ENCODE measurements around the gene FEN1.
A peak's percentile ranks its signal among the peaks of the same experiment; 100 is the strongest.

Gene FEN1

GRCh38 chr11:61749591-61750217 is 43.0 kb upstream of the FEN1 start:
- no peak for TF ChIP-seq Cebpa-rat (IDR thresholded peaks at IDR 0.05)
- H3K9me3 ChIP-seq = no peaks in the 10 kb centered on the region
- H3K36me3 ChIP-seq = no peaks in the 10 kb centered on the region
- peaks cover 48% of the 10 kb centered on the region for H3K27me3 ChIP-seq
- no peak overlapping the region for H3K4me3 ChIP-seq
- H3K27ac ChIP-seq = no peak overlapping the region
- H3K4me2 ChIP-seq = no peak overlapping the region
- H4K20me1 ChIP-seq = no peaks in the 10 kb centered on the region
- H3K9ac ChIP-seq = no peak overlapping the region
- peaks cover 22% of the 10 kb centered on the region for H3K4me1 ChIP-seq

GRCh38 chr11:61750631-61751273 is 42.0 kb upstream of the FEN1 start:
- no peaks in the 10 kb centered on the region for H3K36me3 ChIP-seq
- no peaks in the 10 kb centered on the region for H4K20me1 ChIP-seq
- H3K9ac ChIP-seq = no peak overlapping the region
- peaks cover 55% of the 10 kb centered on the region for H3K27me3 ChIP-seq
- no peak overlapping the region for H3K4me3 ChIP-seq
- TF ChIP-seq Cebpa-rat (IDR thresholded peaks at IDR 0.05) = no peak
- no peaks in the 10 kb centered on the region for H3K9me3 ChIP-seq
- no peak overlapping the region for H3K4me2 ChIP-seq
- H3K27ac ChIP-seq = no peak overlapping the region
- H3K4me1 ChIP-seq = peaks cover 14% of the 10 kb centered on the region

- TF ChIP-seq Cebpa-rat (IDR thresholded peaks at IDR 0.05) = no peak
- Histone ChIP-seq H3K27me3 (peaks cover 55% of the 10 kb centered on the region), H3K36me3 (no peaks in the 10 kb centered on the region), H3K4me1 (peaks cover 18% of the 10 kb centered on the region), H3K4me3 (no peak overlapping the region), H3K4me2 (no peak overlapping the region), H3K9me3 (no peaks in the 10 kb centered on the region), H3K27ac (no peak overlapping the region), H3K9ac (no peak overlapping the region), H4K20me1 (no peaks in the 10 kb centered on the region)
Measured at GRCh38 chr11:61751384-61751783, 41.3 kb upstream of the FEN1 start.

- H3K27ac ChIP-seq = no peak within 1 kb of the TSS
- H3K9ac ChIP-seq = no peak within 1 kb of the TSS
- H3K4me3 ChIP-seq = peak within 1 kb of the TSS; percentile 62
- peaks cover 55% of the 10 kb centered on the region for H3K27me3 ChIP-seq
- H3K4me2 ChIP-seq = peak within 1 kb of the TSS; percentile 80
- H3K36me3 ChIP-seq = no peaks in the 10 kb centered on the region
- no peak for TF ChIP-seq Cebpa-rat (IDR thresholded peaks at IDR 0.05)
- no peaks in the 10 kb centered on the region for H3K9me3 ChIP-seq
- peaks cover 27% of the 10 kb centered on the region for H3K4me1 ChIP-seq
- H4K20me1 ChIP-seq = no peaks in the 10 kb centered on the region
Measured at GRCh38 chr11:61752117-61752924, 40.4 kb upstream of the FEN1 start, which contains the start of gene MYRF. TSS of gene MYRF (plus strand) at chr11:61752636. CDS start at chr11:61752745, 109 bp downstream.

- Histone ChIP-seq H3K36me3 (no peaks in the 10 kb centered on the region), H4K20me1 (no peaks in the 10 kb centered on the region), H3K27ac (no peak overlapping the region), H3K27me3 (peaks cover 55% of the 10 kb centered on the region), H3K4me2 (peak overlapping the region; percentile 80), H3K9ac (no peak overlapping the region), H3K9me3 (no peaks in the 10 kb centered on the region), H3K4me3 (peak overlapping the region; percentile 62), H3K4me1 (peaks cover 32% of the 10 kb centered on the region)
- no peak for TF ChIP-seq Cebpa-rat (IDR thresholded peaks at IDR 0.05)
Measured at GRCh38 chr11:61752925-61753521, 39.7 kb upstream of the FEN1 start.

- no peaks in the 10 kb centered on the region for H3K36me3 ChIP-seq
- peaks cover 32% of the 10 kb centered on the region for H3K4me1 ChIP-seq
- no peak for TF ChIP-seq Cebpa-rat (IDR thresholded peaks at IDR 0.05)
- no peak overlapping the region for H3K4me3 ChIP-seq
- no peaks in the 10 kb centered on the region for H4K20me1 ChIP-seq
- no peak overlapping the region for H3K9ac ChIP-seq
- no peaks in the 10 kb centered on the region for H3K9me3 ChIP-seq
- H3K27ac ChIP-seq = no peak overlapping the region
- no peak overlapping the region for H3K4me2 ChIP-seq
- H3K27me3 ChIP-seq = peaks cover 55% of the 10 kb centered on the region
Measured at GRCh38 chr11:61753672-61754071, 39.0 kb upstream of the FEN1 start.

- no peaks in the 10 kb centered on the region for H3K9me3 ChIP-seq
- no peak overlapping the region for H3K27ac ChIP-seq
- no peak overlapping the region for H3K9ac ChIP-seq
- H3K4me3 ChIP-seq = no peak overlapping the region
- TF ChIP-seq Cebpa-rat (IDR thresholded peaks at IDR 0.05) = no peak
- no peaks in the 10 kb centered on the region for H4K20me1 ChIP-seq
- no peak overlapping the region for H3K4me2 ChIP-seq
- H3K27me3 ChIP-seq = peaks cover 55% of the 10 kb centered on the region
- H3K36me3 ChIP-seq = no peaks in the 10 kb centered on the region
- peaks cover 32% of the 10 kb centered on the region for H3K4me1 ChIP-seq
Measured at GRCh38 chr11:61754534-61755482, 37.9 kb upstream of the FEN1 start.

- TF ChIP-seq Cebpa-rat (IDR thresholded peaks at IDR 0.05) = no peak
- Histone ChIP-seq H4K20me1 (no peaks in the 10 kb centered on the region), H3K4me1 (peaks cover 32% of the 10 kb centered on the region), H3K27me3 (peaks cover 44% of the 10 kb centered on the region), H3K36me3 (no peaks in the 10 kb centered on the region), H3K27ac (0 out of 2 replicates have a peak overlapping the region, but pooled peaks have one; percentile 66), H3K9ac (no peak overlapping the region), H3K4me2 (peak overlapping the region; percentile 85), H3K9me3 (no peaks in the 10 kb centered on the region), H3K4me3 (no peak overlapping the region)
Measured at GRCh38 chr11:61756147-61756451, 36.6 kb upstream of the FEN1 start.
